K562 (cell line): Measurements from ENCODE around the gene RAI1. TPM values are rescaled to one million over a fixed set of nuclear protein-coding genes. Genes with fewer than 3 reads are reported as not detected.

Experiments used
- ARID1B ChIP-seq: fragments of 450-650 bp; IDR thresholded peaks from 2 replicates; pipeline ENCODE4 v1.6.1; 2016; ENCODE audit warnings: antibody characterized with exemption, mild to moderate bottlenecking, inconsistent platforms
- ARNT ChIP-seq, 2 experiments: fragments of 450-650 bp; IDR thresholded peaks; 2 replicates each; pipeline ENCODE4 v1.6.1; 2016; ENCODE audit warnings: mild to moderate bottlenecking in 1 of 2
- CHD4 ChIP-seq: fragments of 200-600 bp; sonication (generic); IDR thresholded peaks from 3 replicates; pipeline ENCODE4 v1.6.1; 2012; ENCODE audit warnings: low read depth, mild to moderate bottlenecking, mixed read lengths, low read length, inconsistent platforms; ENCODE audit not compliant: insufficient read depth, insufficient replicate concordance, poor library complexity, severe bottlenecking
- EGR1 ChIP-seq: fragments of 450-650 bp; conservative IDR thresholded peaks from 2 replicates; pipeline ENCODE4 v1.6.1; 2017; ENCODE audit warnings: mild to moderate bottlenecking
- HDGF ChIP-seq: fragments of 450-650 bp; IDR thresholded peaks from 2 replicates; pipeline ENCODE4 v1.6.1; 2016
- HNRNPH1 ChIP-seq: fragments of 200-400 bp; formaldehyde crosslinking; optimal IDR thresholded peaks from 2 replicates; pipeline ENCODE3; 2017; ENCODE audit warnings: low read depth, mild to moderate bottlenecking, low read length, moderate library complexity
- IFI16 ChIP-seq: fragments of 250-450 bp; sonication (Bioruptor Pico); IDR thresholded peaks from 2 replicates; pipeline ENCODE4 v2.1.2; 2022; ENCODE audit warnings: mild to moderate bottlenecking, inconsistent platforms
- MAFG ChIP-seq: fragments of 450-650 bp; conservative IDR thresholded peaks from 2 replicates; pipeline ENCODE4 v1.6.1; 2016; ENCODE audit warnings: missing genetic modification characterization, missing compliant biosample characterization
- MTA2 ChIP-seq: fragments of 450-650 bp; IDR thresholded peaks from 2 replicates; pipeline ENCODE4 v1.6.1; 2016; ENCODE audit warnings: low read depth
- NKRF ChIP-seq: fragments of 450-650 bp; IDR thresholded peaks from 2 replicates; pipeline ENCODE4 v1.6.1; 2016; ENCODE audit warnings: borderline replicate concordance
- SETDB1 ChIP-seq: IDR thresholded peaks from one replicate; pipeline ENCODE4 v1.6.1; 2012; ENCODE audit warnings: low read length, control low read depth, inconsistent platforms
- SMAD4 ChIP-seq: fragments of 250-450 bp; sonication (Bioruptor Pico); conservative IDR thresholded peaks from 2 replicates; pipeline ENCODE4 v1.8.0; 2021; ENCODE audit warnings: inconsistent platforms, mild to moderate bottlenecking, moderate library complexity
- USF1 ChIP-seq: sonication (generic); formaldehyde crosslinking; IDR thresholded peaks from 2 replicates; pipeline ENCODE4 v1.9.0; 2022; ENCODE audit warnings: mild to moderate bottlenecking, missing genetic modification reagents
- ZBED1 ChIP-seq: IDR thresholded peaks from 2 replicates; pipeline ENCODE4 v1.6.1; 2014
- ZNF124 ChIP-seq: sonication (generic); formaldehyde crosslinking; IDR thresholded peaks from 2 replicates; pipeline ENCODE4 v1.8.1; 2022; ENCODE audit warnings: missing genetic modification reagents
- ZNF143 ChIP-seq: sonication (generic); formaldehyde crosslinking; IDR thresholded peaks from 2 replicates; pipeline ENCODE4 v1.9.0; 2022; ENCODE audit warnings: mild to moderate bottlenecking, missing genetic modification reagents
- ZNF583 ChIP-seq: fragments of 250-450 bp; sonication (Bioruptor Pico); IDR thresholded peaks from 2 replicates; pipeline ENCODE4 v1.4.0; 2020
- ZNF584 ChIP-seq: fragments of 200-800 bp; sonication (Bioruptor generic); IDR thresholded peaks from 2 replicates; pipeline ENCODE4 v1.6.1; 2016; ENCODE audit warnings: low read depth, mild to moderate bottlenecking, missing genetic modification characterization, missing compliant biosample characterization
- ZNF586 ChIP-seq: fragments of 450-650 bp; formaldehyde crosslinking; conservative IDR thresholded peaks from 2 replicates; pipeline ENCODE4 v1.4.0; 2020; ENCODE audit warnings: mild to moderate bottlenecking, moderate library complexity
- ZNF717 ChIP-seq: fragments of 250-450 bp; sonication (Bioruptor Pico); IDR thresholded peaks from 2 replicates; pipeline ENCODE4 v1.5.0; 2021
- polyA plus RNA-seq, 8 experiments: library from polyadenylated mRNA; depleted of rRNA in 4 of 8; stranded (reverse) in 5 of 8; unstranded in 3 of 8; fragments of >200 nt; fragmentation: Nextera tagmentation in 2 of 8; fragmentation: Illumina TruSeq in 1 of 8; extraction: Ambion mirVana in 2 of 8; extraction: Trizol in 1 of 8; gene quantifications; 2 replicates each; pipeline versions ENCODE4 v1.2.1 to v1.2.3, GENCODE V29; 2011 to 2014; ENCODE audit warnings: inconsistent platforms in 1 of 8, missing spikeins in 1 of 8
- total RNA-seq, 7 experiments: library from RNA; depleted of rRNA in 6 of 7; stranded (reverse); fragments of >200 nt in 6 of 7; fragmentation: Illumina TruSeq in 2 of 7; extraction: Trizol in 2 of 7; gene quantifications; 2 replicates each; pipeline versions ENCODE4 v1.2.1 to v1.2.3, GENCODE V29; 2011 to 2021; ENCODE audit warnings: low replicate concordance in 1 of 7
- TF ChIP-seq, protein P1 (sequence below): sonication (generic); formaldehyde crosslinking; IDR thresholded peaks from 2 replicates; pipeline ENCODE4 v1.8.1; 2023; ENCODE audit warnings: mild to moderate bottlenecking, missing genetic modification reagents, moderate library complexity
- TF ChIP-seq, protein P2 (sequence below): fragments of 250-450 bp; sonication (Bioruptor Pico); IDR thresholded peaks from 2 replicates; pipeline ENCODE4 v1.8.0; 2021; ENCODE audit warnings: moderate library complexity, mild to moderate bottlenecking, inconsistent platforms

RAI1 gene
- total and polyA plus RNA-seq, 9 of the 15 experiments (the other 6 are each of a cell fraction or from before 2014, with no cell fraction given): 0.68 to 19.9 (median 5.5) TPM

DNA sequence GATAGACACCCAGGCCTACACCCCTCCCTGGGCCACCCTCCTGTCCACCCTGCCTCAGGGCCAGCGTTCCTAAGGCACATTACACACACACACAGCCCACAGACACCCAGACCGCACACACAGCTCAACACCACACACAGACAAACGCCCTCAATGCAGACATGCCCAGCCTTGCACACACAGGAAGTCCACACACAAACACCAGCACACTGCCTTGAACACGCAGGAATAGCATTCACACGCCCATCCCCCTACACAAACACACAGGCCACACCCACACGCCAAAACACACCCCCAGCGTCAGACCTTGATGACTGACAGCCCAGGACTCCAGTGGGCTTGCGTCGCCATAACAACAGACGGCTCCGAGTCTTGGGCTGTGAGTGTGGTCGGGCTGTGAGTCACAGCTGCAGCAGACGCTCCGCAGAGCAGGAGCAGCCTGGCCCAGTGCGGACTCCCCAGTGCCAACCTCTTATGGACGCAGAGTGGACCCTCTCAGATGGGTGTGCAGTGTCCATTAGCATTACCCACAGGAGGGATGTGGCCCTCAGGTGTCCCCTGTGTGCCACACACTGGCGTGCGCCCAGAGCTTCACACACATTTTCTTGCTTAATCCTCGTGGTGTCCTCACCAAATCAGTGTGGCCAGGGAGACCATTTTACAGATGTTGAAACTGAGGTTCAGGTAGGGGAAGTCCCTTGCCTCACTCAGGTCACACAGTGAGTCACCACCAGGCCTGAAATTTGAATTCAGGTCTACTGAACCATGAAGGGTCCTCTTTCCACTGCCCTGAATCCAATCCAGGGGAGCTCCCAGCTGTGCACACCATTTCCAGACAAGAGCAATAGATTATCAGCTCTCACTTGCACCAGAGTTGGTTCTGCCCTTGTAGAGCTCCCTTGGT lies 17.8 kb upstream of the RAI1 start (continued):
- TF ChIP-seq, protein P1, sequence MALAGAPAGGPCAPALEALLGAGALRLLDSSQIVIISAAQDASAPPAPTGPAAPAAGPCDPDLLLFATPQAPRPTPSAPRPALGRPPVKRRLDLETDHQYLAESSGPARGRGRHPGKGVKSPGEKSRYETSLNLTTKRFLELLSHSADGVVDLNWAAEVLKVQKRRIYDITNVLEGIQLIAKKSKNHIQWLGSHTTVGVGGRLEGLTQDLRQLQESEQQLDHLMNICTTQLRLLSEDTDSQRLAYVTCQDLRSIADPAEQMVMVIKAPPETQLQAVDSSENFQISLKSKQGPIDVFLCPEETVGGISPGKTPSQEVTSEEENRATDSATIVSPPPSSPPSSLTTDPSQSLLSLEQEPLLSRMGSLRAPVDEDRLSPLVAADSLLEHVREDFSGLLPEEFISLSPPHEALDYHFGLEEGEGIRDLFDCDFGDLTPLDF: no peak
- TF ChIP-seq EGR1: peak; percentile 34; the same call in 1 of the 2 replicates
- no peak for TF ChIP-seq ZNF586
- no peak for TF ChIP-seq MAFG
- TF ChIP-seq ZNF124 (CRISPR knock-in tag): no peak
- TF ChIP-seq ZNF717 (CRISPR knock-in tag): no peak
- no peak for TF ChIP-seq USF1 (CRISPR knock-in tag)
- TF ChIP-seq HDGF: peak; percentile 75; the same call in 1 of the 2 replicates
- peak; percentile 51 for TF ChIP-seq ARID1B
- no peak for TF ChIP-seq SMAD4 (CRISPR knock-in tag)
- no peak for TF ChIP-seq SETDB1
- no peak for TF ChIP-seq ZNF584
- TF ChIP-seq, protein P2, sequence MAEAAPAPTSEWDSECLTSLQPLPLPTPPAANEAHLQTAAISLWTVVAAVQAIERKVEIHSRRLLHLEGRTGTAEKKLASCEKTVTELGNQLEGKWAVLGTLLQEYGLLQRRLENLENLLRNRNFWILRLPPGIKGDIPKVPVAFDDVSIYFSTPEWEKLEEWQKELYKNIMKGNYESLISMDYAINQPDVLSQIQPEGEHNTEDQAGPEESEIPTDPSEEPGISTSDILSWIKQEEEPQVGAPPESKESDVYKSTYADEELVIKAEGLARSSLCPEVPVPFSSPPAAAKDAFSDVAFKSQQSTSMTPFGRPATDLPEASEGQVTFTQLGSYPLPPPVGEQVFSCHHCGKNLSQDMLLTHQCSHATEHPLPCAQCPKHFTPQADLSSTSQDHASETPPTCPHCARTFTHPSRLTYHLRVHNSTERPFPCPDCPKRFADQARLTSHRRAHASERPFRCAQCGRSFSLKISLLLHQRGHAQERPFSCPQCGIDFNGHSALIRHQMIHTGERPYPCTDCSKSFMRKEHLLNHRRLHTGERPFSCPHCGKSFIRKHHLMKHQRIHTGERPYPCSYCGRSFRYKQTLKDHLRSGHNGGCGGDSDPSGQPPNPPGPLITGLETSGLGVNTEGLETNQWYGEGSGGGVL (CRISPR knock-in tag): no peak
- TF ChIP-seq ZNF583 (CRISPR knock-in tag): no peak
- no peak for TF ChIP-seq ZBED1
- TF ChIP-seq ZNF143 (CRISPR knock-in tag): no peak
- peak; percentile 46 for TF ChIP-seq MTA2
- TF ChIP-seq NKRF: no peak; the same call in 1 of the 2 replicates
- TF ChIP-seq ARNT (IDR thresholded peaks at IDR 0.05): no peak
- TF ChIP-seq IFI16: no peak
- TF ChIP-seq HNRNPH1: no peak
- TF ChIP-seq CHD4: peak; percentile 88
